ENCODE results near the gene CDK14.

The CDK14 gene

GRCh38 chr7:91005024-91005423 lies 408.9 kb downstream of the CDK14 start:
- Histone ChIP-seq H3K27ac (no peak overlapping the region), H3K9me3 (ENCODE audit: severe bottlenecking) (no peaks in the 10 kb centered on the region), H3K36me3 (no peaks in the 10 kb centered on the region), H3K4me3 (ENCODE audit: low read depth, low read length) (no peak overlapping the region), H3K27me3 (ENCODE audit: insufficient read depth, low read depth, severe bottlenecking) (no peaks in the 10 kb centered on the region)
- TF ChIP-seq CTCF (IDR thresholded peaks at IDR 0.05; ENCODE audit: low read depth, low read length) = no peak
- no peak for DNase-seq

GRCh38 chr7:91005841-91006240 lies 409.7 kb downstream of the CDK14 start:
- DNase-seq = no peak
- Histone ChIP-seq H3K9me3 (ENCODE audit: severe bottlenecking) (no peaks in the 10 kb centered on the region), H3K27ac (no peak overlapping the region), H3K4me3 (ENCODE audit: low read depth, low read length) (no peak overlapping the region), H3K27me3 (ENCODE audit: insufficient read depth, low read depth, severe bottlenecking) (no peaks in the 10 kb centered on the region), H3K36me3 (no peaks in the 10 kb centered on the region)
- no peak for TF ChIP-seq CTCF (IDR thresholded peaks at IDR 0.05; ENCODE audit: low read depth, low read length)

- H3K4me3 ChIP-seq (ENCODE audit: low read depth, low read length) = no peak overlapping the region
- no peak overlapping the region for H3K27ac ChIP-seq
- no peaks in the 10 kb centered on the region for H3K27me3 ChIP-seq (ENCODE audit: insufficient read depth, low read depth, severe bottlenecking)
- no peaks in the 10 kb centered on the region for H3K36me3 ChIP-seq
- DNase-seq = no peak
- TF ChIP-seq CTCF (IDR thresholded peaks at IDR 0.05; ENCODE audit: low read depth, low read length) = no peak
- no peaks in the 10 kb centered on the region for H3K9me3 ChIP-seq (ENCODE audit: severe bottlenecking)
These were observed 411.2 kb downstream of the CDK14 start for GRCh38 chr7:91007371-91007770.

GRCh38 chr7:91013078-91013477 lies 417.0 kb downstream of the CDK14 start:
- H3K27me3 ChIP-seq (ENCODE audit: insufficient read depth, low read depth, severe bottlenecking) = no peaks in the 10 kb centered on the region
- DNase-seq = no peak
- no peak for TF ChIP-seq CTCF (IDR thresholded peaks at IDR 0.05; ENCODE audit: low read depth, low read length)

GRCh38 chr7:91019686-91020385 lies 423.7 kb downstream of the CDK14 start:
- H3K36me3 ChIP-seq = no peaks in the 10 kb centered on the region
- H3K27me3 ChIP-seq (ENCODE audit: insufficient read depth, low read depth, severe bottlenecking) = no peaks in the 10 kb centered on the region
- H3K4me3 ChIP-seq (ENCODE audit: low read depth, low read length) = no peak overlapping the region
- no peak overlapping the region for H3K27ac ChIP-seq
- H3K9me3 ChIP-seq (ENCODE audit: severe bottlenecking) = no peaks in the 10 kb centered on the region
- TF ChIP-seq CTCF (IDR thresholded peaks at IDR 0.05; ENCODE audit: low read depth, low read length) = no peak
- DNase-seq = no peak

More at GRCh38 chr7:91013078-91013477, 417.0 kb downstream of the CDK14 start:
- Histone ChIP-seq H3K36me3 (no peaks in the 10 kb centered on the region), H3K4me3 (ENCODE audit: low read depth, low read length) (no peak overlapping the region), H3K9me3 (ENCODE audit: severe bottlenecking) (no peaks in the 10 kb centered on the region), H3K27ac (no peak overlapping the region)
